HEK293 (cell line): ENCODE data around the gene ZNF365.

Experiments used
- ATF2 ChIP-seq: fragments of 450-650 bp; formaldehyde crosslinking; IDR thresholded peaks from 2 replicates; pipeline ENCODE4 v1.5.1; 2016; ENCODE audit warnings: missing biosample characterization, missing genetic modification characterization, low read depth
- BCL6B ChIP-seq: fragments of 450-650 bp; formaldehyde crosslinking; IDR thresholded peaks from 2 replicates; pipeline ENCODE4 v1.5.1; 2017; ENCODE audit warnings: missing biosample characterization, missing genetic modification characterization
- GLIS1 ChIP-seq: fragments of 450-650 bp; formaldehyde crosslinking; IDR thresholded peaks from 2 replicates; pipeline ENCODE4 v1.5.1; 2016; ENCODE audit warnings: missing biosample characterization, missing genetic modification characterization
- HIC1 ChIP-seq: fragments of 450-650 bp; formaldehyde crosslinking; IDR thresholded peaks from 2 replicates; pipeline ENCODE4 v1.5.1; 2016; ENCODE audit warnings: missing biosample characterization, missing genetic modification characterization
- KLF8 ChIP-seq: fragments of 450-650 bp; formaldehyde crosslinking; IDR thresholded peaks from 2 replicates; pipeline ENCODE4 v1.5.1; 2016; ENCODE audit warnings: missing biosample characterization, missing genetic modification characterization
- RBAK ChIP-seq: fragments of 450-650 bp; formaldehyde crosslinking; IDR thresholded peaks from 2 replicates; pipeline ENCODE4 v1.5.1; 2016; ENCODE audit warnings: missing biosample characterization, missing genetic modification characterization
- SCRT2 ChIP-seq: fragments of 450-650 bp; formaldehyde crosslinking; IDR thresholded peaks from 2 replicates; pipeline ENCODE4 v1.5.1; 2016; ENCODE audit warnings: missing biosample characterization, missing genetic modification characterization
- SP3 ChIP-seq: fragments of 450-650 bp; formaldehyde crosslinking; IDR thresholded peaks from 2 replicates; pipeline ENCODE4 v1.5.1; 2016; ENCODE audit warnings: missing biosample characterization, missing genetic modification characterization
- ZBTB11 ChIP-seq: fragments of 450-650 bp; formaldehyde crosslinking; conservative IDR thresholded peaks from 2 replicates; pipeline ENCODE4 v1.5.1; 2016; ENCODE audit warnings: low read depth, missing biosample characterization, missing genetic modification characterization
- ZBTB26 ChIP-seq: fragments of 450-650 bp; formaldehyde crosslinking; optimal IDR thresholded peaks from 2 replicates; pipeline ENCODE3; 2016; ENCODE audit warnings: missing biosample characterization, mild to moderate bottlenecking, missing genetic modification characterization
- ZEB2 ChIP-seq: fragments of 450-650 bp; formaldehyde crosslinking; IDR thresholded peaks from 2 replicates; pipeline ENCODE4 v1.5.1; 2016; ENCODE audit warnings: missing biosample characterization, missing genetic modification characterization
- ZFHX2 ChIP-seq: fragments of 450-650 bp; formaldehyde crosslinking; conservative IDR thresholded peaks from 2 replicates; pipeline ENCODE4 v1.5.1; 2016; ENCODE audit warnings: missing biosample characterization, missing genetic modification characterization
- ZNF280C ChIP-seq: fragments of 450-650 bp; formaldehyde crosslinking; IDR thresholded peaks from 2 replicates; pipeline ENCODE4 v1.5.1; 2016; ENCODE audit warnings: missing biosample characterization, missing genetic modification characterization
- ZNF341 ChIP-seq: fragments of 450-650 bp; formaldehyde crosslinking; IDR thresholded peaks from 2 replicates; pipeline ENCODE4; 2016; ENCODE audit warnings: low read depth, missing biosample characterization, missing genetic modification characterization
- ZNF366 ChIP-seq: fragments of 450-650 bp; formaldehyde crosslinking; conservative IDR thresholded peaks from 2 replicates; pipeline ENCODE4 v1.5.1; 2016; ENCODE audit warnings: missing biosample characterization, missing genetic modification characterization
- ZNF398 ChIP-seq: fragments of 450-650 bp; formaldehyde crosslinking; IDR thresholded peaks from 2 replicates; pipeline ENCODE4 v1.5.1; 2017; ENCODE audit warnings: missing biosample characterization, missing genetic modification characterization
- ZNF600 ChIP-seq: fragments of 450-650 bp; formaldehyde crosslinking; IDR thresholded peaks from 2 replicates; pipeline ENCODE4 v1.5.1; 2016; ENCODE audit warnings: missing biosample characterization, missing genetic modification characterization
- ZNF660 ChIP-seq: fragments of 450-650 bp; IDR thresholded peaks from 2 replicates; pipeline ENCODE4 v1.5.1; 2018; ENCODE audit warnings: missing biosample characterization, mild to moderate bottlenecking, missing genetic modification characterization
- ZNF76 ChIP-seq: fragments of 450-650 bp; formaldehyde crosslinking; IDR thresholded peaks from 2 replicates; pipeline ENCODE4; 2016; ENCODE audit warnings: low read depth, missing biosample characterization, missing genetic modification characterization, borderline replicate concordance
- ZXDB ChIP-seq: fragments of 450-650 bp; formaldehyde crosslinking; IDR thresholded peaks from 2 replicates; pipeline ENCODE4 v1.5.1; 2016; ENCODE audit warnings: missing biosample characterization, missing genetic modification characterization

ZNF365 gene

GRCh38 chr10:62373995-62374861 is at the start of gene ZNF365 (continued):
- TF ChIP-seq ATF2 (tag by site-specific recombination) (0 out of 2 replicates have a peak, but pooled peaks have one; percentile 18), HIC1 (tag by site-specific recombination) (peak; percentile 47; the same call in 1 of the 2 replicates), ZNF341 (tag by site-specific recombination) (peak; percentile 54; the same call in 1 of the 2 replicates), KLF8 (tag by site-specific recombination) (peak; percentile 30; the same call in 1 of the 2 replicates), ZNF280C (no peak), ZBTB26 (tag by site-specific recombination) (peak; percentile 64), ZNF366 (tag by site-specific recombination) (0 out of 2 replicates have a peak, but pooled peaks have one; percentile 51), ZNF660 (tag by site-specific recombination) (peak; percentile 40; the same call in 1 of the 2 replicates), GLIS1 (peak; percentile 68), SCRT2 (tag by site-specific recombination) (peak; percentile 94), ZNF76 (tag by site-specific recombination) (peak; percentile 25; the same call in 1 of the 2 replicates), BCL6B (tag by site-specific recombination) (no peak), ZNF600 (peak; percentile 60; the same call in 1 of the 2 replicates), ZXDB (tag by site-specific recombination) (0 out of 2 replicates have a peak, but pooled peaks have one; percentile 28), ZBTB11 (no peak), ZEB2 (peak; percentile 59), ZFHX2 (tag by site-specific recombination) (peak; percentile 79; the same call in 1 of the 2 replicates), ZNF398 (tag by site-specific recombination) (0 out of 2 replicates have a peak, but pooled peaks have one; percentile 11), RBAK (no peak), SP3 (peak; percentile 9; the same call in 1 of the 2 replicates)
- TF ChIP-seq, all 188 proteins: peak for 27
